ENCODE measurements around the gene PTK6.

DNA sequence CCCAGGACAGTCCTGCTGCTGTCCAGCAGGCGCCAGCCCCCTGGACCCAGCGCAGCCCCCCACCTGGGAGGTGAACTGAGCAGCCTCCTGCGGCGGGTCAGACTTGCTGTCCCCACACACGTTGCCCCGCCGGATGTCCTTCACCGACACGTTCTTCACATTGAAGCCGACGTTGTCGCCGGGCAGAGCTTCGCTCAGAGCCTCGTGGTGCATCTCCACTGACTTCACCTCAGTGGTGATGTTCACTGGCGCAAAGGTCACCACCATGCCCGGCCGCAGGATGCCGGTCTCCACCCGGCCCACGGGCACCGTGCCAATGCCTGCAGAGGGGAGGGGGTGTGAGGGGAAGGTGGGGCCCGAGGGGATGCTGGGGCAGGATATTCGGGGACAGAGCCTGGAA lies 46.8 kb downstream of the PTK6 start:
- no peak for TF ChIP-seq POLR2A (IDR thresholded peaks at IDR 0.05)
- no peak for TF ChIP-seq CTCF (IDR thresholded peaks at IDR 0.05 in 4 of 5, conservative IDR thresholded peaks at IDR 0.05 in 1 of 5)

Measured in gastrocnemius medialis (tissue), 4 donors.